PC-3 (cell line): Measurements from ENCODE around the gene BCL2L11.

Experiments
- CTCF ChIP-seq: fragments of 300-600 bp; sonication (generic); conservative IDR thresholded peaks from 2 replicates; pipeline ENCODE4 v1.5.1; 2017; ENCODE audit warnings: antibody characterized with exemption, low read depth, mild to moderate bottlenecking, low read length
- EZH2 ChIP-seq: fragments of 300-600 bp; sonication (generic); IDR thresholded peaks from one replicate; pipeline ENCODE4 v1.6.1; 2017; ENCODE audit warnings: antibody characterized with exemption, mild to moderate bottlenecking, low read length; ENCODE audit not compliant: unreplicated experiment

GRCh38 chr2:111113838-111114237 is 6.9 kb upstream of the BCL2L11 start:
- TF ChIP-seq CTCF, result no peak
- no peak for TF ChIP-seq EZH2
